ENCODE results near the gene BMX.

Gene BMX

DNA sequence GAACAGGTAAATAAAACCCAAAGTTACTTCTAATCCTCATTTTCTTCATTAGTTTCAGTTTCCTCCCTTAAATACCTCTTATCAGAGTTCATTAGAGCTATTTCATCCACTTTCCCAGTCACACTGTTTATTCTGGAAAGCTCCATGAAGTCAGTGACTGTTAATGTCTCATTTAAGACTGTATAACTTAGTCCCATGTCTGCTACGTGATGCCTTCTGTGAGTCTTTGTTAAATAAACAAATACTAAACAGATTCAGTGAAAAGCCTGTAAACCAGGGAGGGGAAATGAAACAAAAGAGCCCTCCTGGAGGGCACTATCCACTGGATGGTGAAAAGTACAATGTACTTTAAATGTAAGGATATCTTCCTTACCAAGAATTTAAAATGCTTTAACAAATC is 75.4 kb downstream of the BMX start:
- DNase-seq, result no peak

DNA sequence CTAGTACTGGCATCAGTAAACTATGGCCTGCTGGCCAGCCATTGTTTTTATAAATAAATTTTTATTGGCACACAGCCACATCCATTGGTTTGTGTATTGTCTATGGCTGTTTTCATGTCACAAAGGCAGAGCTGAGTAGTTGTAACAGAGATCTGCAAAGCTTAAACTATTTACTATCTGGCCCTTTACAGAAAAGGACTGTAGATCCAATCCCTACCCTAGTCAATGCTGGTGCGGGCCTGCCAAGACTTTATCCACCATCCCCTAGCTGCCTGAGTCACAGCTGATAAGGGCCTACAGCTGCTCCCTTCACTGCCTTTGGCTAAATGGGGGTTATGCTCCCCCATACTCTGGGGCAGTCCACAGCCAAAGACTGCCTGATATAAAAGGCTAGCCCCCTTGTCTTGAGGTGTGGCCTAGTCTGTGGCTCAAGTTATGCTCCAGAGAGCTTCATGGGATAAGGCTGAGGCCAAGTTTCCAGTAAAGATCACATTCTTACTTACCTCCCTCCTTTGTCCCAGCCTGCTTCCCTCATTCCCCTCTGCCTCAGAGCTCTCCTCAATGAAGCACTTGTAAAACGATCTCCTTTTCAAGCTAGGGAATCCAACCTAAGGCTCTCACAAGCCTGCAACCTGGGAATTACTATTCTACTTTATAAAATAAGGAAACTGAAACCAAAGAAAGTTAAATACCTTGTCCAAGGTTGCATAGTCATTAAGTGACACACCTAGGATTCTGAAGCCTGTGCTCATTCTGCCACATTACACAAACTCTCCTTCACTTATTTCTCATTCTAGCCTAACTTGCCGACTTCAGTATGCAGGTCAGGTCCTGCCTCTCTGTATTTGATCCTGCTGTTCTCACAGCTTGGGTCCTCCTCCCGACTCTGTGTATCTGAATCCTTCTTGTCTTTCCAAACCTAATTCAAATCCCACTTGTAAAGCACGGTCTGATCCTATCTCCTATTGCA is 79.5 kb downstream of the BMX start:
- no peak for DNase-seq

DNA sequence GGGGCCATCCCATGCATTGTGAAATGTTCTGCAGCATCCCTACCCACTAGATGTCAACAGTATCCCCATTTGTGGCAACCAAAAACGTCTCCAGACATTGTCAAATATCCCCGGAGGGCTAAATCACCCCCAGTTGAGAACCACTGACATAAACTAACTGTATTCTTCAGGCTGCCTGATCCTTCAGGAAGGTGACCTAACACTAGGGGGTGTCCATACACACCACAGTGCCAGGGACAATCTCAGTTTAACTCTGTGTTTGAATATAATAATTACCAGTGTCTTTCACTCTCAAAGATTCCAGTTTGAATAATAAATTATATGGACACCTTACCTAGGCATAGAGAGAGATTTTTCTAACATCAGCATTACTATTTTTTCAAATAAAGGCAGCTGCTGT is 93.8 kb downstream of the BMX start:
- DNase-seq, result no peak

GRCh38 chrX:15598026-15598425 is 97.4 kb downstream of the BMX start:
- no peak for DNase-seq

GRCh38 chrX:15599461-15599860 is 98.9 kb downstream of the BMX start:
- no peak for DNase-seq

- DNase-seq, result no peak
Measured at GRCh38 chrX:15600049-15600448, 99.4 kb downstream of the BMX start.

- no peak for DNase-seq
Measured at GRCh38 chrX:15600745-15601144, 100.1 kb downstream of the BMX start, which contains the start of gene ACE2. TSS of gene ACE2 (minus strand) at chrX:15600960. CDS start at chrX:15600911, 49 bp downstream.

- DNase-seq, result no peak
Measured at GRCh38 chrX:15601932-15602331, 101.3 kb downstream of the BMX start.

- no peak for DNase-seq
Measured at GRCh38 chrX:15602761-15603160, 102.2 kb downstream of the BMX start.

DNA sequence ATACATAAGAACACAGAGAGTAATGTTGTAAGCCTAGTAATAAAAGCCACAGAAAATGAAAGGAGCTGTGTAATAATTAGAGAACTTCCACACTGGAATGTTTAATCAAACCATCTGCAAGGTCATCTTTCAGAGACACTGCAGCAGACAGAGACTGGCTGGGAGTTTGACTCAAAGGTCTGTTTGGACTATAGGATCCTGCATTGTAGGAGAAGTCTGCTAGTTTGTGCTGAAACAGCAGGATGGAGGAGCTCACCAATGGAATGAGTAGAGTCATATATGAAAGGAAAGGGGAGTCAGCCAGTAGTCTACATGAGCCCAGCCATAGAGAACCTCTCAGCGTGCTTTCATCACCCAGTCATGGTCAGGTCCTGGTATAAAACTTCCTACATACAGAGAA is 104.6 kb downstream of the BMX start:
- no peak for DNase-seq
